HepG2 (cell line): Measurements from ENCODE around the gene FGD5. TPM values are rescaled to one million over a fixed set of nuclear protein-coding genes. Genes with fewer than 3 reads are reported as not detected.

Source experiments
- ATAC-seq: fragments of 200-7000 bp; cut with Tn5 transposase; 3 replicates; pipeline ENCODE4 v1.9.1; 2020; ENCODE audit warnings: mild to moderate bottlenecking, moderate library complexity
- BruUV-seq: library from RNA; stranded (reverse); fragments of 400-500 nt; replicated peaks from 2 replicates; lab custom pipeline; 2021; lab: Mats Ljungman, UMichigan
- CTCF ChIA-PET: fragments of 300-600 bp; formaldehyde crosslinking; extraction: SDS; loops from one replicate; lab custom pipeline; 2021; ENCODE audit warnings: low total read pairs, inconsistent platforms, low intra/inter-chr PET ratio; lab: Yijun Ruan, JAX
- POLR2A ChIA-PET: fragments of 350-600 bp; sonication (Branson Sonifier 250); formaldehyde crosslinking; loops from one replicate; lab custom pipeline; 2020; ENCODE audit warnings: antibody characterized with exemption, inconsistent platforms; lab: Yijun Ruan, JAX
- DNase-seq: peaks from one replicate; pipeline ENCODE4 v3.0.0-alpha.2; 2015; ENCODE audit warnings: low spot score
- FAIRE-seq: peaks from 3 replicates; lab custom pipeline; 2011; peaks lifted over from hg19 to GRCh38; lab: Jason Lieb, UNC
- H2AFZ ChIP-seq: one replicate; pipeline ENCODE4 v1.6.1; 2011; ENCODE audit warnings: low read length, inconsistent platforms
- H3K27ac ChIP-seq: fragments of 300-600 bp; 3 replicates; pipeline ENCODE4 v1.8.0; 2011; ENCODE audit warnings: mixed run types, mild to moderate bottlenecking, mixed read lengths, low read length, inconsistent platforms; ENCODE audit not compliant: insufficient read depth; ENCODE audit errors: extremely low read length
- H3K27me3 ChIP-seq, 2 experiments: fragments of 200-600 bp in 1 of 2; 2 replicates in 1 of 2; 3 replicates in 1 of 2; pipeline versions ENCODE4 v1.6.0 to v1.8.0; 2011; ENCODE audit warnings: low read length in 2 of 2, mild to moderate bottlenecking in 2 of 2, moderate library complexity in 2 of 2, inconsistent platforms in 1 of 2; ENCODE audit not compliant: insufficient read depth in 2 of 2, control insufficient read depth in 1 of 2
- H3K36me3 ChIP-seq, 2 experiments: fragments of 200-600 bp in 1 of 2; replicated peaks in 1 of 2; 2 replicates in 1 of 2; 3 replicates in 1 of 2; pipeline versions ENCODE4 v1.5.1 to v1.8.0; 2011; ENCODE audit warnings: low read length in 2 of 2, inconsistent platforms in 1 of 2; ENCODE audit not compliant: insufficient read depth in 2 of 2, control insufficient read depth in 1 of 2
- H3K4me1 ChIP-seq: 2 replicates; pipeline ENCODE4 v1.5.1; 2012; ENCODE audit warnings: low read length, inconsistent platforms; ENCODE audit not compliant: insufficient read depth
- H3K4me2 ChIP-seq: 2 replicates; pipeline ENCODE4 v1.6.0; 2011; ENCODE audit warnings: low read depth, low read length, inconsistent platforms
- H3K4me3 ChIP-seq, 3 experiments: fragments of 200-600 bp in 1 of 3; sonication (generic), shearing (Covaris generic) in 1 of 3; replicated peaks in 1 of 3; 2 replicates each; pipeline ENCODE4 v1.5.1; 2011 to 2016; ENCODE audit warnings: low read length in 3 of 3, inconsistent platforms in 2 of 3, low read depth in 2 of 3, mild to moderate bottlenecking in 2 of 3, control low read depth in 1 of 3, mixed read lengths in 1 of 3; ENCODE audit not compliant: insufficient read depth in 1 of 3
- H3K79me2 ChIP-seq: one replicate; pipeline ENCODE4 v1.6.1; 2011; ENCODE audit warnings: low read length, inconsistent platforms; ENCODE audit not compliant: insufficient read depth
- H3K9ac ChIP-seq: 2 replicates; pipeline ENCODE4 v1.6.0; 2011; ENCODE audit warnings: mild to moderate bottlenecking, low read depth, low read length, inconsistent platforms; ENCODE audit not compliant: insufficient read depth
- H3K9me3 ChIP-seq: 2 replicates; pipeline ENCODE4 v1.5.1; 2012; ENCODE audit warnings: mild to moderate bottlenecking, low read length
- H4K20me1 ChIP-seq: 2 replicates; pipeline ENCODE4 v1.6.0; 2011; ENCODE audit warnings: inconsistent platforms, mild to moderate bottlenecking, low read length, moderate library complexity; ENCODE audit not compliant: insufficient read depth
- ATF6 ChIP-seq: sonication (generic); formaldehyde crosslinking; conservative IDR thresholded peaks from 2 replicates; pipeline ENCODE4 v1.4.0; 2020; ENCODE audit warnings: missing genetic modification reagents
- CHCHD3 ChIP-seq: sonication (generic); formaldehyde crosslinking; IDR thresholded peaks from 2 replicates; pipeline ENCODE4 v1.8.0; 2022; ENCODE audit warnings: mild to moderate bottlenecking, missing genetic modification reagents, moderate library complexity
- IRX3 ChIP-seq: sonication (generic); formaldehyde crosslinking; IDR thresholded peaks from 2 replicates; pipeline ENCODE4 v1.8.1; 2023; ENCODE audit warnings: mild to moderate bottlenecking, low read depth, missing genetic modification reagents, borderline replicate concordance
- MEF2D ChIP-seq: sonication (generic); formaldehyde crosslinking; IDR thresholded peaks from 2 replicates; pipeline ENCODE4 v1.5.1; 2020; ENCODE audit warnings: mild to moderate bottlenecking, missing genetic modification reagents
- REPIN1 ChIP-seq: sonication (generic); formaldehyde crosslinking; IDR thresholded peaks from 2 replicates; pipeline ENCODE4 v1.8.0; 2022; ENCODE audit warnings: missing genetic modification reagents, low read depth, mild to moderate bottlenecking, borderline replicate concordance
- STAT5B ChIP-seq: sonication (generic); formaldehyde crosslinking; IDR thresholded peaks from 2 replicates; pipeline ENCODE4 v1.4.0; 2020; ENCODE audit warnings: missing genetic modification reagents
- ZFP82 ChIP-seq: sonication (generic); formaldehyde crosslinking; IDR thresholded peaks from 2 replicates; pipeline ENCODE4 v1.5.1; 2020; ENCODE audit warnings: mild to moderate bottlenecking, missing genetic modification reagents, borderline replicate concordance
- ZNF235 ChIP-seq: sonication (generic); formaldehyde crosslinking; IDR thresholded peaks from 2 replicates; pipeline ENCODE4 v1.8.1; 2023; ENCODE audit warnings: mild to moderate bottlenecking, missing genetic modification reagents, borderline replicate concordance
- ZNF276 ChIP-seq: sonication (generic); formaldehyde crosslinking; IDR thresholded peaks from 2 replicates; pipeline ENCODE4 v1.4.0; 2020; ENCODE audit warnings: mild to moderate bottlenecking, low read depth, missing genetic modification reagents
- ZNF33B ChIP-seq: sonication (generic); formaldehyde crosslinking; IDR thresholded peaks from 2 replicates; pipeline ENCODE4 v1.5.1; 2020; ENCODE audit warnings: mild to moderate bottlenecking, missing genetic modification reagents
- ZNF605 ChIP-seq: sonication (generic); formaldehyde crosslinking; IDR thresholded peaks from 2 replicates; pipeline ENCODE4 v1.8.0; 2022; ENCODE audit warnings: mild to moderate bottlenecking, missing genetic modification reagents
- ZNF609 ChIP-seq: sonication (generic); formaldehyde crosslinking; IDR thresholded peaks from 2 replicates; pipeline ENCODE4 v1.4.0; 2020; ENCODE audit warnings: mild to moderate bottlenecking, missing genetic modification reagents, borderline replicate concordance
- WGBS: methylation state at CpG from one replicate; pipeline ENCODE4 v1.1.6; 2017; ENCODE audit warnings: low lambda C conversion rate; 5-methylcytosine and 5-hydroxymethylcytosine counted together
- in situ Hi-C: cut with HindIII; loops from 2 replicates; pipeline ENCODE4 v1.10.0; 2017; ENCODE audit warnings: low pct_unique_long_range_greater_than_20kb; ENCODE audit not compliant: extremely low pct_ligation_motif_present
- intact Hi-C: fragments of 100-400 bp; cut with micrococcal nuclease; formaldehyde crosslinking; loops from one replicate; pipeline ENCODE4 v1.10.0; 2022; ENCODE audit not compliant: unreplicated experiment
- polyA plus RNA-seq, 8 experiments: library from polyadenylated mRNA; depleted of rRNA in 3 of 8; stranded (reverse) in 7 of 8; unstranded in 1 of 8; fragments of >200 nt; fragmentation: Illumina TruSeq in 4 of 8; extraction: Trizol in 4 of 8; gene quantifications; 2 replicates each; pipeline versions ENCODE4 v1.2.1 to v1.2.3, GENCODE V29; 2011 to 2016; ENCODE audit warnings: low read depth in 4 of 8, missing spikeins in 1 of 8, mixed read lengths in 1 of 8; ENCODE audit not compliant: insufficient read depth in 1 of 8
- total RNA-seq, 5 experiments: library from RNA; depleted of rRNA; stranded (reverse); fragments of >200 nt; fragmentation: Illumina TruSeq; extraction: Trizol; gene quantifications; 2 replicates each; pipeline ENCODE4 v1.2.3, GENCODE V29; 2016; ENCODE audit warnings: low read depth in 1 of 5

FGD5 gene
- total and polyA plus RNA-seq, 2 of the 13 experiments (the other 11 are each of a cell fraction or from before 2014, with no cell fraction given), result 0.17 TPM; not detected in 1

- TF ChIP-seq ATF6 (CRISPR knock-in tag) (no peak), CHCHD3 (CRISPR knock-in tag) (no peak)
Observed at GRCh38 chr3:14892226-14892625, 73.5 kb downstream of the FGD5 start (continued).

GRCh38 chr3:14894085-14894484 is 75.3 kb downstream of the FGD5 start:
- FAIRE-seq (no peak), DNase-seq (no peak), ATAC-seq (no peak)
- BruUV-seq, result no TSS peak
- in situ Hi-C loops, result no loop called here
- Histone ChIP-seq H3K4me3 (no peak overlapping the region), H2AFZ (no peak overlapping the region), H3K27me3 (peaks cover 3 to 25% of the 10 kb centered on the region in 2 experiments), H3K36me3 (no peaks in the 10 kb centered on the region), H3K9ac (no peak overlapping the region), H3K9me3 (no peaks in the 10 kb centered on the region), H4K20me1 (no peaks in the 10 kb centered on the region), H3K4me1 (peaks cover 8% of the 10 kb centered on the region), H3K79me2 (no peaks in the 10 kb centered on the region), H3K4me2 (no peak overlapping the region), H3K27ac (no peak overlapping the region)
- intact Hi-C loops, result no loop called here
- 67% methylated on average over 2 of the region's 2 CpGs for WGBS
- CTCF ChIA-PET, result no interaction called here
- POLR2A ChIA-PET, result no interaction called here
- TF ChIP-seq REPIN1 (CRISPR knock-in tag) (no peak), ZFP82 (CRISPR knock-in tag) (no peak), ZNF609 (CRISPR knock-in tag) (no peak), IRX3 (no peak), ZNF276 (CRISPR knock-in tag) (no peak), ZNF235 (CRISPR knock-in tag) (no peak), ZNF33B (CRISPR knock-in tag) (no peak), MEF2D (CRISPR knock-in tag) (no peak), ATF6 (CRISPR knock-in tag) (no peak), ZNF605 (no peak), STAT5B (CRISPR knock-in tag) (no peak)
